Neural cell (in vitro differentiated cells): ENCODE data around the gene HEYL. TPM values are rescaled to one million over a fixed set of nuclear protein-coding genes. Genes with fewer than 3 reads are reported as not detected.

Experiments used
- H2AFZ ChIP-seq: fragments of 200-600, 300-800 bp; sonication (generic), shearing (Covaris generic); 2 replicates; pipeline ENCODE4 v1.6.0; 2014; ENCODE audit warnings: low read depth, mild to moderate bottlenecking, antibody characterized with exemption, low read length, moderate library complexity
- H3F3A ChIP-seq: fragments of 200-600 bp; shearing (Covaris generic); 2 replicates; pipeline ENCODE4 v1.6.1; 2016; ENCODE audit warnings: mild to moderate bottlenecking, moderate library complexity, mixed read lengths, antibody characterized with exemption, low read length; ENCODE audit not compliant: insufficient read depth, poor library complexity, severe bottlenecking
- H3K27ac ChIP-seq: fragments of 200-600, 300-800 bp; sonication (generic), shearing (Covaris generic); 2 replicates; pipeline ENCODE4 v1.5.1; 2014; ENCODE audit warnings: mild to moderate bottlenecking, low read length, moderate library complexity
- H3K27me3 ChIP-seq: fragments of 300-800, 200-600 bp; sonication (generic), shearing (Covaris generic); 2 replicates; pipeline ENCODE4 v1.6.0; 2014; ENCODE audit warnings: mild to moderate bottlenecking, low read depth, low read length, moderate library complexity; ENCODE audit not compliant: insufficient read depth
- H3K36me3 ChIP-seq: fragments of 300-800, 200-600 bp; sonication (generic), shearing (Covaris generic); 2 replicates; pipeline ENCODE4 v1.5.1; 2014; ENCODE audit warnings: mild to moderate bottlenecking, antibody characterized with exemption, low read length, moderate library complexity; ENCODE audit not compliant: insufficient read depth
- H3K4me2 ChIP-seq: fragments of 300-800, 200-600 bp; sonication (generic), shearing (Covaris generic); 2 replicates; pipeline ENCODE4 v1.6.0; 2014; ENCODE audit warnings: mild to moderate bottlenecking, low read length
- H3K4me3 ChIP-seq: fragments of 300-800, 200-600 bp; sonication (generic), shearing (Covaris generic); 2 replicates; pipeline ENCODE4 v1.5.1; 2014; ENCODE audit warnings: mild to moderate bottlenecking, low read length, moderate library complexity
- H3K79me2 ChIP-seq: fragments of 200-600 bp; shearing (Covaris generic); replicated peaks from 2 replicates; pipeline ENCODE4 v1.6.0; 2014; ENCODE audit warnings: mild to moderate bottlenecking, low read length, moderate library complexity; ENCODE audit not compliant: insufficient read depth
- H3K9ac ChIP-seq: fragments of 300-800, 200-600 bp; sonication (generic), shearing (Covaris generic); 2 replicates; pipeline ENCODE4 v1.6.1; 2016; ENCODE audit warnings: mild to moderate bottlenecking, low read length, mixed read lengths
- H3K9me2 ChIP-seq: fragments of 200-600 bp; shearing (Covaris generic); 2 replicates; pipeline ENCODE4 v1.6.1; 2016; ENCODE audit warnings: mild to moderate bottlenecking, low read length, mixed read lengths; ENCODE audit not compliant: insufficient read depth
- H3K9me3 ChIP-seq: fragments of 200-600, 300-800 bp; sonication (generic), shearing (Covaris generic); 2 replicates; pipeline ENCODE4 v1.6.1; 2016; ENCODE audit warnings: mild to moderate bottlenecking, mixed run types, low read length, moderate library complexity, mixed read lengths
- H4K20me1 ChIP-seq: fragments of 200-600 bp; shearing (Covaris generic); 2 replicates; pipeline ENCODE4 v1.6.1; 2016; ENCODE audit warnings: mild to moderate bottlenecking, mixed run types; ENCODE audit not compliant: insufficient read depth
- CTCF ChIP-seq: fragments of 450-650 bp; IDR thresholded peaks from 2 replicates; pipeline ENCODE4 v1.5.1; 2014; ENCODE audit warnings: antibody characterized with exemption, mild to moderate bottlenecking, moderate library complexity; ENCODE audit not compliant: poor library complexity, severe bottlenecking
- EP300 ChIP-seq: fragments of 450-650 bp; conservative IDR thresholded peaks from 2 replicates; pipeline ENCODE4 v1.6.1; 2014; ENCODE audit warnings: antibody characterized with exemption, mild to moderate bottlenecking, moderate library complexity; ENCODE audit not compliant: poor library complexity, severe bottlenecking
- EZH2 ChIP-seq: fragments of 200-600, 300-800 bp; shearing (Covaris generic), sonication (generic); IDR thresholded peaks from 2 replicates; pipeline ENCODE4 v1.6.1; 2014; ENCODE audit warnings: antibody characterized with exemption, low read length, borderline replicate concordance, mild to moderate bottlenecking; ENCODE audit not compliant: insufficient read depth, poor library complexity, severe bottlenecking
- MXI1 ChIP-seq: fragments of 450-650 bp; conservative IDR thresholded peaks from 2 replicates; pipeline ENCODE4 v1.6.1; 2014; ENCODE audit warnings: antibody characterized with exemption, mild to moderate bottlenecking; ENCODE audit not compliant: poor library complexity, severe bottlenecking
- POLR2AphosphoS5 ChIP-seq: IDR thresholded peaks from 2 replicates; pipeline ENCODE4 v1.6.1; 2012
- RAD21 ChIP-seq: fragments of 450-650 bp; conservative IDR thresholded peaks from 2 replicates; pipeline ENCODE4 v1.6.1; 2014; ENCODE audit warnings: antibody characterized with exemption, mild to moderate bottlenecking, moderate library complexity
- SMC3 ChIP-seq: fragments of 450-650 bp; conservative IDR thresholded peaks from 2 replicates; pipeline ENCODE4 v1.6.1; 2014; ENCODE audit warnings: antibody characterized with exemption, mild to moderate bottlenecking, moderate library complexity; ENCODE audit not compliant: poor library complexity
- TAF1 ChIP-seq: IDR thresholded peaks from 2 replicates; pipeline ENCODE4 v1.6.1; 2012; ENCODE audit warnings: low read depth
- polyA plus RNA-seq: library from polyadenylated mRNA; depleted of rRNA; stranded (reverse); fragments of >200 nt; gene quantifications from 2 replicates; pipeline ENCODE4 v1.2.3, GENCODE V29; 2014
- TF ChIP-seq, protein P1 (sequence below): IDR thresholded peaks from 2 replicates; pipeline ENCODE4 v1.6.1; 2012; ENCODE audit warnings: borderline replicate concordance

HEYL gene
- polyA plus RNA-seq, 1 donor from 2014 or later = not detected

DNA sequence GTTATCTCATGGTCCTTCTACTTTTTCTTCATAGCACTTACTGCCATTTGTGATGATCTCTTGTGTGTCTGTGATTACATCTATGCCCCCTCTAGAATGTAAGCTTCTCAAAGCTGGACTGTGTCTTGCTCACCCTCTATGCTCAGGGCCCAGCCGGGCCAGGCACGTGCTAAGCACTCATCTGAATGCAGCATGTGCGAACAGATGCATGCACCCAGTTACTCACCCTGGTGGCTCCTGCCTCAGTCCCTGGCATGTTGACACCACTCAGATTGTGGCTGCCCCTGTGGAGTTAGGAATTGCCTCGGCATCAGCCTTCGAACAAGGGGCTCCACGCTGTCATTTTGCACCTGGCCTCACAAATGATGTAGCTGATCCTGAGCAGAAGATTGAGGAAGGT lies 43.3 kb downstream of the HEYL start:
- no peaks in the 10 kb centered on the region for H3K9me3 ChIP-seq
- no peaks in the 10 kb centered on the region for H3K79me2 ChIP-seq
- H3K9me2 ChIP-seq = no peaks in the 10 kb centered on the region
- no peaks in the 10 kb centered on the region for H3K36me3 ChIP-seq
- no peak for TF ChIP-seq EP300
- TF ChIP-seq, protein P1, sequence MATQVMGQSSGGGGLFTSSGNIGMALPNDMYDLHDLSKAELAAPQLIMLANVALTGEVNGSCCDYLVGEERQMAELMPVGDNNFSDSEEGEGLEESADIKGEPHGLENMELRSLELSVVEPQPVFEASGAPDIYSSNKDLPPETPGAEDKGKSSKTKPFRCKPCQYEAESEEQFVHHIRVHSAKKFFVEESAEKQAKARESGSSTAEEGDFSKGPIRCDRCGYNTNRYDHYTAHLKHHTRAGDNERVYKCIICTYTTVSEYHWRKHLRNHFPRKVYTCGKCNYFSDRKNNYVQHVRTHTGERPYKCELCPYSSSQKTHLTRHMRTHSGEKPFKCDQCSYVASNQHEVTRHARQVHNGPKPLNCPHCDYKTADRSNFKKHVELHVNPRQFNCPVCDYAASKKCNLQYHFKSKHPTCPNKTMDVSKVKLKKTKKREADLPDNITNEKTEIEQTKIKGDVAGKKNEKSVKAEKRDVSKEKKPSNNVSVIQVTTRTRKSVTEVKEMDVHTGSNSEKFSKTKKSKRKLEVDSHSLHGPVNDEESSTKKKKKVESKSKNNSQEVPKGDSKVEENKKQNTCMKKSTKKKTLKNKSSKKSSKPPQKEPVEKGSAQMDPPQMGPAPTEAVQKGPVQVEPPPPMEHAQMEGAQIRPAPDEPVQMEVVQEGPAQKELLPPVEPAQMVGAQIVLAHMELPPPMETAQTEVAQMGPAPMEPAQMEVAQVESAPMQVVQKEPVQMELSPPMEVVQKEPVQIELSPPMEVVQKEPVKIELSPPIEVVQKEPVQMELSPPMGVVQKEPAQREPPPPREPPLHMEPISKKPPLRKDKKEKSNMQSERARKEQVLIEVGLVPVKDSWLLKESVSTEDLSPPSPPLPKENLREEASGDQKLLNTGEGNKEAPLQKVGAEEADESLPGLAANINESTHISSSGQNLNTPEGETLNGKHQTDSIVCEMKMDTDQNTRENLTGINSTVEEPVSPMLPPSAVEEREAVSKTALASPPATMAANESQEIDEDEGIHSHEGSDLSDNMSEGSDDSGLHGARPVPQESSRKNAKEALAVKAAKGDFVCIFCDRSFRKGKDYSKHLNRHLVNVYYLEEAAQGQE = no peak
- H3F3A ChIP-seq = no peaks in the 10 kb centered on the region
- no peaks in the 10 kb centered on the region for H3K27me3 ChIP-seq
- no peak overlapping the region for H3K4me2 ChIP-seq
- H4K20me1 ChIP-seq = no peaks in the 10 kb centered on the region
- no peak overlapping the region for H3K9ac ChIP-seq
- no peak overlapping the region for H2AFZ ChIP-seq
- no peak overlapping the region for H3K27ac ChIP-seq
- H3K4me3 ChIP-seq = no peak overlapping the region

DNA sequence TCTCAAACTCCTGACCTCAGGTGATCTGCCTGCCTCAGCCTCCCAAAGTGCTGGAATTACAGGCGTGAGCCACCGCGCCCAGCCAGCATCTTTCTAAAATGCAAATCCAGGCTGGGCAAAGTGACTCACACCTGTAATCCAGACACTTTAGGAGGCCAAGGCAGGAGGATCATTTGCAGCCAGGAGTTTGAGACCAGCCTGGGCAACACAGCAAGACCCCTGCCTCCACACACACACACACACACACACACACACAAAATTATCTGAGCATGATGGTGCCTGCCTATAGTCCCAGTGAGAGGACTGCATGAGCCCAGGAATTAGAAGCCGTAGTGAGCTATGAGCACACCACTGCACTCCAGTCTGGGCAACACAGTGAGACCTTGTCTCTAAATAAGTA lies 46.1 kb downstream of the HEYL start:
- no peak overlapping the region for H3K4me3 ChIP-seq

More for the DNA sequence above, 46.1 kb downstream of the HEYL start:
- Histone ChIP-seq H3K4me2 (no peak overlapping the region), H4K20me1 (no peaks in the 10 kb centered on the region), H3K27me3 (no peaks in the 10 kb centered on the region), H3K36me3 (no peaks in the 10 kb centered on the region), H2AFZ (no peak overlapping the region), H3K27ac (no peak overlapping the region), H3K79me2 (no peaks in the 10 kb centered on the region), H3K9me3 (no peaks in the 10 kb centered on the region), H3K9me2 (no peaks in the 10 kb centered on the region), H3K9ac (no peak overlapping the region), H3F3A (no peaks in the 10 kb centered on the region)
- TF ChIP-seq CTCF (no peak), SMC3 (no peak), POLR2AphosphoS5 (no peak), EP300 (no peak), MXI1 (no peak), RAD21 (no peak), EZH2 (no peak), TAF1 (no peak)
- TF ChIP-seq, protein P1 = no peak
